GM19099 (cell line): Measurements from ENCODE around the gene STK17B.

ENCODE experiments used
- POLR2A ChIP-seq: IDR thresholded peaks from 3 replicates; pipeline ENCODE4 v1.6.1; 2011; ENCODE audit warnings: low read depth; ENCODE audit not compliant: insufficient read length; ENCODE audit errors: extremely low read depth

STK17B gene

GRCh38 chr2:196195302-196195701 is 23.9 kb upstream of the STK17B start:
- no peak for TF ChIP-seq POLR2A

GRCh38 chr2:196191541-196191940 is 20.2 kb upstream of the STK17B start:
- TF ChIP-seq POLR2A, result no peak

- no peak for TF ChIP-seq POLR2A
Observed at GRCh38 chr2:196187898-196188458, 16.6 kb upstream of the STK17B start.

- no peak for TF ChIP-seq POLR2A
Observed at GRCh38 chr2:196186266-196186980, 15.0 kb upstream of the STK17B start.

- TF ChIP-seq POLR2A, result no peak
Observed at GRCh38 chr2:196184921-196185320, 13.5 kb upstream of the STK17B start.

- no peak for TF ChIP-seq POLR2A
Observed at GRCh38 chr2:196183528-196184231, 12.3 kb upstream of the STK17B start.

GRCh38 chr2:196183172-196183473 is 11.7 kb upstream of the STK17B start:
- no peak for TF ChIP-seq POLR2A

GRCh38 chr2:196182439-196183171 is 11.2 kb upstream of the STK17B start:
- TF ChIP-seq POLR2A, result no peak

GRCh38 chr2:196181484-196181883 is 10.1 kb upstream of the STK17B start:
- no peak for TF ChIP-seq POLR2A

GRCh38 chr2:196177124-196177523 is 5.7 kb upstream of the STK17B start:
- TF ChIP-seq POLR2A, result no peak

- TF ChIP-seq POLR2A, result peak; percentile 20
Observed at GRCh38 chr2:196176142-196176738, 4.9 kb upstream of the STK17B start.

- TF ChIP-seq POLR2A, result no peak
Observed at GRCh38 chr2:196174404-196174803, 3.0 kb upstream of the STK17B start.

- no peak for TF ChIP-seq POLR2A
Observed at GRCh38 chr2:196173505-196173904, 2.1 kb upstream of the STK17B start.

- no peak for TF ChIP-seq POLR2A
Observed at GRCh38 chr2:196172951-196173350, 1.6 kb upstream of the STK17B start.

GRCh38 chr2:196171946-196172345 is 568 bp upstream of the STK17B start:
- no peak for TF ChIP-seq POLR2A
